ENCODE measurements around the gene SMIM28.
A peak's percentile ranks its signal among the peaks of the same experiment; 100 is the strongest.

The SMIM28 gene

DNA sequence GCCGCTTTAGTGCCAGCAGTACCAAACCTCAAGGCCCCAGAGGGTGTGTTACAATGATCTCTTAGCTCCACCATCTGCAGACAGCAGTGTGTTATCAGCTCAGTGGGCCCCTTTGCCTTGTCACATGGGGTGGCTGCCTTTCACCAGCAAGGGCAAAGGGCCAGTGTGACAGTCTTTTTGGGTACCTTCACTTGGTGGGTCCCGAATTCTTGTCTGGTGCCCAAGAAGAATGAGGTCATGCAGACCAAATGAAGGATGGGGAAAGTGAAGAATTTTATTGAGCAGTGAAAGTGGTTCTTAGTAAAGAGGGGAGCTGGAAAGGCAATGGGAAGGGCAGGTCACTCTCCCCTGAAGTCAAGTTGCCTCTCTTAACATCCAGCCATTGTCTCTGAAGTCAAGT lies 2.9 kb upstream of the SMIM28 start:
- DNase-seq = no peak

DNA sequence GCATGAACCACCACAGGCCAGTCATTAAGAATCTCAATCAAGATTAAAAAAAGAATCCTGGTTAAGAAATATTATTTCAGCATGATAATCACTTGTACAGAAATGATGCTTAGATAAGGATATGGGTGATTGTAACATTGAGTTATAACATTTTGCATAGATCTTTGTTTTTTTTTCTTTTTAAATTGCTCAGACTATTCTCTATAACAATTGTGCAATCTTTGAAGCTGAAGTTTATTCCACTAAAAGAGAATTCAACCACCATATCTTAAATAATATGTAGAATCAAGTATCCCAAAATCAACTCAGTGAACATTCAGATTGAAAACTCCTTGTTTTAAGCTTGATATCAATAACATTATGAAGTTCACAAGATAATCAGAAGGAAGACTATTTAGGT lies 663 bp upstream of the SMIM28 start:
- no peak for DNase-seq

DNA sequence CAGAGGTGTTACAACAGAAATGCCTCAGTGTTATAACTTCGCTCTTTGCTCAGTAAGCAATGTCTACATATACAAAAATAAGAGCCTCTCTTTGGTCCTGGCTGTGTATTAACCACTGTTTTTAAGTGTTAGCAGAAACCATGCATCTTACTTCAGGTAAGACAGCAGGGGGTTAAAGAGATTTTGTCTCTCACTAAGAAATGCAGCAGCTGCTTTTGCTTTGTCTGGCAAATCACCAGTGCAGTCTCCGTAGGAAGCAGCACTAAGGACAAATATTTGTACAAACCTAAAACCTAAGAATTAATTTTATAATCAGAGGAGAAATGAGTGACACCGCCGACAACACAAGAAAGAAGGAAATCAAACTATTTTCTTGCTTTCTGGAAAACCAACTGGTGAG lies 758 bp downstream of the SMIM28 start:
- DNase-seq = no peak

DNA sequence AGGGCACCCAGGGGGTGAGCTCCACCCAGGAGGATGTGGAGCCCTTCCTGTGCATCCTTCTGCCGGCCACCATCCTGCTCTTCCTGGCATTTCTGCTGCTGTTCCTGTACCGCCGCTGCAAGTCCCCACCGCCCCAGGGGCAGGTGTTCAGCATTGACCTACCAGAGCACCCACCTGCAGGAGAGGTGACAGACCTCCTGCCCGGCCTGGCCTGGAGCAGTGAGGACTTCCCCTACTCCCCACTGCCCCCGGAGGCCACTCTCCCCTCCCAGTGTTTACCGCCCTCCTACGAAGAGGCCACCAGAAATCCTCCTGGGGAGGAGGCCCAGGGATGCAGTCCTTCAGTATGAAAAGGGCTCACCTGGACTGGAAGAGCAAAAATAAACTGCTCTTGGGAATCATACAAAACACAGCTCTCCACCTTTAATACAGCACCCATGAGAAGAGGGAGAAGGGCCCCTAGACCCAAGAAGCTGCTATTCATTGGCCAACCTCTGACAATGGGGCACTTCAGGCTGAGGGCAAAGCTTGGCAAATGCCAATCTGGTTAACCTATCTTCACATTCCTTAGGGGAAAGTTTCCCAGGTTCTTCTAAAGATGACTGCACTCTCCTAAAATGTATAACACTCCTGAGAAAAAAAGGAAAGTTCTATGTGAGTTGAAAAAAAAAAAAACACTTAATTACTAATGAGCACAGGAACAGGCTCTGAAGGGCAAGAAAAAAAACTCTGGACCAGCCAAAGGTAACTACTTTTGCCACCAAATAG lies 5.0 kb downstream of the SMIM28 start:
- DNase-seq = no peak

DNA sequence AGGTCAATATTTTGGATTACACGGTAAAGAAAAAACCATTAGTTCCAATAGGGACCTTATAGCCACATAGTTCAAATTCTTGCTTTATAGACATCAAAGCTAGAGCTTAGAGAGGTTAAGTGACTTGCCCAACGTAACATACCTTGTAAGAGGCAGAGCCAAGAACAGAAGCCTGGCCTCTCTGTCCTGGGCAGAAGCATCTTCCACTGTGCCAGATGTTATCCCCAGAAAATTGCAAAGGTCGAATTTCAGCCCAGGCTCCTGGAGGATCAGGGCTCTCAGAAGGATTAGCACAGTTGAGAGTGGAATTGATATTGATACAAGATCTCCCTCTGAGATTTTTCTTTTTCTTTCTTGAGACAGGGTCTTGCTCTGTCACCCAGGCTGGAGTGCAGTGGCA lies 6.1 kb downstream of the SMIM28 start:
- DNase-seq = no peak

DNA sequence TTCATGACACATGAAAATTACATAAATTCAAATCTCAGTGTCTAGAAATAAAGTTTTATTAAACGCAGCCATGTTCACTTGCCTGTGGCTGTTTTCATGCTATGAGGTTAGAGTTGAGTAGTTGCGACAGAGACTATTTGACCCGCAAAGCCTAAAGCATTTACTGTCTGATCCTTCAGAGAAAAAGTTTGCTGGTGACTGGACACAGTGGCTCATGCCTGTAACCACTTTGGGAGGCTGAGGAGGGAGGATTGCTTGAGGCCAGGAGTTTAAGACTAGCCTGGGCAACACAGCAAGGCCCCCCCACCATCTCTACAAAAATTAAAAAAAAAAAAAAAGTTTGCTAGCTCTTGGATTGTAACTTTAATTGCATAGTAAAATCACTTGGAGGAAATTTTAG lies 9.2 kb downstream of the SMIM28 start:
- no peak for DNase-seq

DNA sequence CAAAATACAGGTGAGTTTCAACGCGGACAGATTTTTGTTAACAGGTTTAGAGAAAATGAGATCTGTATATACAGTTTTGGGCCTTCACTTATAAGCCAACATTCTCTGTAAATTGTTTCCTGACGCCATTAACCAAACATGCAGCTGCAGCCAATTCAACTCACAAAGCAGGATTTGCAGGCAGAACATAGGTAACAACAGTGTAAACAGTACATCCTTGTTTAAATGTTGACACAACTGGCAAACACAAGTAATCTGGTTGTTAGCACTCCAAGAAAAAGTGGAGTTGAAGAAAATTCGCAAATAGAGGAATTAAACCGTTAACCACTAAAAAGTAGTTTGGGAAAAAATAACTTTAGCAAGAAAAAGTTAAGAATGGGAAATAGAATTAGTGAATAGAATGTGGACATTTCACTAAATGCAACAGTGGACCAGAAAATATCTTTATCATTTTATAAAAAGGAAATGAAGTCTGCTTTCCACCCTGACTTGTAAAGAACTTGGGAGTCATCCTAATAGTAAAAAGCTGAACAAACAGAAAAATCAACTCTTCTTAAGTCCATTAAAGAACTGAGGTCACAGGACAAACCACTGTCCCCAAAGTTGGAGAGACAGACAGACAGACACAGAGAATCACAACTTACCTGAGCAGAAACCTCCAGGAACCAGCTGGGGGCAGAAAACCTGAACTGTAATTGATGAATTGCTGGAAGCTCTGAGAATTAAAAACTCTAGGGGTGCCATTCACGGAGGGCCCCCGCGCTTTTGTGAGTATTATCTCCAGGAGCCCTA lies 10.1 kb downstream of the SMIM28 start:
- no peak for DNase-seq

DNA sequence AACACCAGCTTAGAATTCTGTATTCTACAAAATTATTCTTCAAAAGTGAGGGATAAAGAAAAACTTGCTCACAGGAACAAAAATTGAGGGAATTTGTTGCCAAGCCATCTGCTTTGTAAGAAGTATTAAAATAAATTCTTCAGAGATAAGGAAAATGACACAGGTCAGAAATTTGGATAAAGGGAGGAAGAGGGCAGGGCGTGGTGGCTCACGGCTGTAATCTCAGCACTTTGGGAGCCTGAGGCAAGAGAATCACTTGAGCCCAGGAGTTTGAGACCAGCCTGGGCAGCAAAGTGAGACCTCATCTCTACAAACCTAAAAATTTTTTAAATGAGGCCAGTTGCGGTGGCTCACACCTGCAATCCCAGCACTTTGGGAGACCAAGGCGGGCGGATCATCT lies 11.8 kb downstream of the SMIM28 start:
- DNase-seq = no peak

DNA sequence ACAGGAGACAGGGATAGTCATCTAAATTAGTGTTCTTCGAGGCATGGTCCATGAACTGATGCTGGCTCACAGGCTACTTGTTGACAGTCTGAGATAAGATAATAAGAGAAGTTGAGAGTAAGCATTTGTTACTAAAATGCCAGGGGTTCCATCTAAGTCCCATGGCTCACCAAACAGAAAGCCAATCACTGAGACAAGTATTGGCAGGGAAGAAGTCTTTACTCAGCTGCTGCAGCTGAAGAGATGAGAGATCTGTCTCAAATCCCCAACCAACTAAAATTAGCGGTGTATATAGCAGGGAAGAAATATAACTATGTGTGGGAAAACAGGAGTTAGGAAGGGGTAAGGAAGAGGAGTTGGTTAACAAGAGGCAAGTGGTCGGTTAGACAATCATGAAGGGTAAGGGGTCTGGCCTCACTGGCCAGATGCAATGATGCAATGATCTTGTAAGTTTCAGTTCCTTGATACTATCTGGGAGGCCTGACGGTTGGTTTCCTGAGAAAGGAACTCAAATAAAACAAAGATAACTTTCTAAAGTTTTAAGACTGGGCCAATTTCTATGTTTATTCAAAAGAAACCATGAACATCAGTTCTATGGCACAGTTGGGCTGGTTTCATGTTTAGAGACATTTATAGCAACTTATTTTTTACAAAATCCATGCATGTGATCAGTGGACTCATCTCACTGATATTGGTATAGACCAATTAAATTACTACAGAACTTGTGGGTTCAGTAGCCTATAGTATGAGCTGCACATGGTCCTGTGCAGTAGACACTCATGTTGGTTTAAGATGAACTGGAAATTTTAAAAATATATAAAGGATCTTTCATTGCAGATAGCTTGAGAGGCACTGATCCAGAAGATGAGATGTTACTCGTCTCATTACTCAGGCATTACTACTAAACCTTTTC lies 16.4 kb downstream of the SMIM28 start:
- no peak for DNase-seq

DNA sequence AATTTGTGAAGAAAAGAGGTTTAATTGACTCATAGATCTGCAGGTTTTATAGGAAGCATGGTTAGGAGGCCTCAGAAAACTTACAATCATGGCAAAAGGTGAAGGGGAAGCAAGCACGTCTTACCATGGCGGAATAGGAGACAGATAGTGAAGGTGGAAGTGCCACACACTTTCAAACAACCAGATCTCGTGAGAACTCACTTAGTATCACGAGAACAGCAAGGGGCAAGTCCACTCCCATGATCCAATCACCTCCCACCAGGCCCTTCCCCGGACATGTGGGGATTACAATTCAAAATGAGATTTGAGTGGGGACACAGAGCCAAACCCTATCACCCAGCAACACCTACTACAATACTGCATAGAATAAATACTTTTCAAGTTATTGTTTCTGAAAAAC lies 19.0 kb downstream of the SMIM28 start:
- DNase-seq = no peak

DNA sequence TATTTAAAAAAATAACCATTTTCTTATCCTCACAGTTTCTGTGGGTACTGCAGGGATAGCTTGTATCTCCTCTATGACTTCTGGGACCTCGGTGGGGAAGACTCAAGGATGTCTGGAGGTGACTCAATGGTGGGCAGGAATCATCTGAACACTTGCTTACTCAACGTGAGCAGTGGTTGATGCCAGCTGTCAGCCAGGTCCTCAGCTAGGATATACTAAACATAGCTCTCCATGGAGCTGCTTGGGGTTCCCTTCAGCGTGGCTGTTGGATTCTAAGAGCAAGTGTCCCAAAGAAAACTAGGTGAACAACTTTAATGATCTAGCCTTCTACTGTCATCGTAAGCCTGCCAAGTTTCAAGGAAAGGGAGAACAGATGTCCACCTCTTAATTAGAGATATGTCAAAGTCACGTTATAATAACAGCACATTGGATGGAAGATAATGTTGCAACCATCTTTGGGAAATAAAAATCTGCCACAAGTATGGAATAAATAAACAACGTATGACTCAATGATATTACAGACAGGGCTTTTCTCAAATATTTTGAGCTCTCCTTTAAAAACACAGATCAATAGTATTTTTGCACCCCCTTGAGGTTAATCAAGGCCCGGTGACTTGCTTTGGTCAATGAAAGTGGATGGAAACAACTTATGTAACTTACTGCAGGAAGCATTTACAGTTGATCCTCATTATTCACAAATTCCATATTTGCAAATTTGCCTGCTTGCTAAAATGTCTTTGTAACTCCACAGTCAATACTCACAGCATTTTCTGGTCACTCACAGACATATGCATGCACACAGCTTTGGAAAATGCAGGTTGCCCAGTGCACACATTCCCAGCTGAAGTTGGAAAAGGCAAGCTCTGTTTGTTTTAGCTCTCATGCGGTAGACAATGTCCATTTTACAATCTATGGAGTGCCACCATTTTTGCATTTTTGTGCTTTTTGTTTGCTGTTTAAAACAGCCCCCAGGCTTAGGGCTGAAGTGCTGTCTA lies 19.7 kb downstream of the SMIM28 start:
- DNase-seq = no peak

DNA sequence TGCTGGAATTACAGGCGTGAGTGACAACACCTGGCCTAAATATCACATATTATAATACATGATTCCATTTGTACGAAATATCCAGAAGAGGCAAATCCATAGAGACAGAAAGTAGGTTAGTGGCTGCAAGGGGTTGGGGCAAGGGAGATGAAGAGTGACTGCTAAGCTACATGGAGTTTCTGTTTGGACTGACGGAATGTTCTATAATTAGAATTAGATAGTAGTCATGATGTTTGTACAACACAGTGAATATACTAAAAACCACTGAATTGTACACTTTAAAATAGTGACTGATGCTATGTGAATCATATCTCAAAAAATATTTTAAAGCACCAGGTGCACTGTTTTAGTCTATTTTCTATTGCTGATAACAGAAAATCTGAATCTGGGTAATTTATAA lies 22.6 kb downstream of the SMIM28 start:
- no peak for DNase-seq

DNA sequence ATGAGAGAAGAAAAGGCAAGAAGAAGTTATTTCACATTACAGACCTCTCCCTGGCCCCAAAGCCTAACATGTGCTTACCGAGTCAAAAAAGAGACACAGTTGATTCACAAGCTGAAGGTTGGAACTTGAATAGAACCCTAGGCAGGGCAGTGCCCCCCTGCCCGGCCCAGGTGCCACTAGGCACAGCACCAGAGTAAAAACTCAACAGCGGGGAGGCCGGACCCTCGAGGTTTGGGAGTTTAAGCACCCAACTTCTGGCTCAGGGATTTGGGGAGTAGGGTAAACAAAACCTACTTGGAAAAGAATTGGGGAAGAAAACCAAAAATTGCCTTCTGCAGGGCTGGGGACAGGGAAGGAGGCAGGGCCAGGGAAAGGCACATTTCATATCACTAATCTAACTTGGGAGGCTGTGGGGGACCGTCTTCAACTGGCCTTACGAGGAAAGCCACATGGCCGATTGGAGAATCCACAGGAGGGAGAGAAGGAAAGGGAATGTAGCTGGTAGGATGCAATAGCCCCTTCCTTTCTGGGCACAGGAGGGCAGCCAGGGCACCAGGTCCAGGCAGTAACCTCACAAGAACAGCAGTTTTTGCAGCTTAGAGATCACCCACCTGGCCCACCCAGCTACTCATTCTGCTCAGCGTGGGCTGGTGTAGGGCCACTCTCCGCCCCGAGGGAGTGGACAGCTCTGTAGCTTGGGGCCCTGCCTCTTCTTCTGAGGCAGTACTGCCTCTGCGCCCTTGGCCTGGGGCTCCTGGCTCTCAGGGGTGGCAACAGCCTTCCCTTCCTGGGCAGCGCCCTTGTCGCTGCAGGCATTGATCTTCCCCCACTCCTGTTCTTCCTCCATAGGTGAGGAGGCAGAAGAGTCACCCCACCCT lies 24.5 kb downstream of the SMIM28 start:
- no peak for DNase-seq

DNA sequence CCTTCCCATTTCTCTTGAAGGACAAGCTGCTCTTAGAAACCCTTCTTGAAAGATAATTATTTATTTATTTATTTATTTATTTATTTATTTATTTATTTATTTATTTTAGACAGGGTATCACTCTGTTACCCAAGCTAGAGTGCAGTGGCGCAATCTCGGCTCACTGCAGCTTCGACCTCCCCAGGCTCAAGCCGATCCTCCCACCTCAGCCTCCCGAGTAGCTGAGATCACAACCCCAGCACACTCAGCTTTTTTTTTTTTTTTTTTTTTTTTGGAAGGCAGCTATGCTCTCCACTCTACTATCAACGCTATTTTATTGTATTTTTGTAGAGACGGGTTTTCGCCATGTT lies 25.1 kb downstream of the SMIM28 start:
- no peak for DNase-seq

DNA sequence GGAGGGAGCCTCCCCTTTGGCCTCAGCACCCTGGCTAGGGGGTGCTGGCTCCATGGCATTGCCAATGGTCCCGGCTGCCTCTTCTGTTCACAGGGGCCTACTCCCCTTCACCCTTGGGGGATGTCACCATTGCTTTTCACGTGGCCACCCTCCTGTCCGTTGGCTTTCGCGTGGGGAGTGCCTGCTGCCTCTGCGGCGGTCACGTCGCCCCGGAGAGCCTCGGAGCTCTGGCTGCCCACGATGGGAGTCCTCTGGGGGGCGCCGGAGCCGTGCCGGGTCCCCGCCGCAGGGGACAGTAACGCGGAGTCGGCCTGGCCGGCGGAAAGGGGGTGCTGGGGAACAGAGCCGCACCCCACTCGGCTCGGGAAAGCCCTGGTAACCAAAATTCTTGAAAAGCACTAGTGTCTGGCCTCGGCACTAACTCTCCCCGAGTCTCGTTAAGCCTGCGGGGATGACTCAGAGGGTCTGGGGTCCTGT lies 25.7 kb downstream of the SMIM28 start:
- DNase-seq = peak; percentile 20

DNA sequence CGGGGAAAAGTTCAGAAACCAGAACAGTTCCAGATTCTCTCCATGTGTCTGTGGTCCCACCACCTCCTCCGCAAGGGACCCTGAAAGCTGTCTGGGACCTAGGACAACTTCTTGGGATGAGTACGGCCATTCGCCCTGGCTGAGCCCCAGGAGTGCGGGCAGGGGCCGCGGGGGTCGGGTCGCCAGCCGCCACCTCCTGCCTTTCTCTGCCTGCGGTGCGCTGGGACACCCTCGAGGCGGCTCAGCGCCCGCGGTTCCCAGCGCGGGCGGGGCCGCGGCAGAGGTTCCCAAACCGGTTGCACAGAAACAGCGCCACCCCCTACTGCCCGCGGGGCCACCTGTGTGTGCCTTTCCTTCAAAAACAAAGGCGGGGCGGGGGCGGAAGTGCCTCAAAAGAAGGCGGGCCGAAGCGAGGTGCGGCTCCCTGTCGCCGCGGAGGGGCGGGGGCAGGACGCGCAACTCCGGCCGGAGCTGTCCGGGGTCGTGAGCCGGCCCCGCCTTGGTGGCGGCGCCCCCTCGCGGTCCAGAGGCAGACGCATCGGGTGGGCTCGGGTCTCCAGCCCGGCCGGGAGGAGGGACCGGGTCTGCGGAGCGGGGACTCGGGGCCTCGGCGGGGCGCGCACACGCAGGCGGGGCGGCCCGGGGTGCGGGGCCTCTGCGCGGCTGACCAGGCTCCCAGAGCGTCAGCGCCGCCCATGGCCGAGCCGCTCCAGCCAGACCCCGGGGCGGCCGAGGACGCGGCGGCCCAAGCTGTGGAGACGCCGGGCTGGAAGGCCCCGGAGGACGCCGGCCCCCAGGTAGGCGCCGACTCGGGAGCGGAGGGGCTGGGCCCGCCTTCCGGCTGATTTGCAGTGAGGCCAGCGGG lies 26.3 kb downstream of the SMIM28 start, which contains the start of gene HEBP2:
Gene HEBP2 (plus strand): TSS at position 423 of the 865 bp plus-strand sequence. CDS start 273 bp downstream, at position 696.
- peak; percentile 92 for DNase-seq

DNA sequence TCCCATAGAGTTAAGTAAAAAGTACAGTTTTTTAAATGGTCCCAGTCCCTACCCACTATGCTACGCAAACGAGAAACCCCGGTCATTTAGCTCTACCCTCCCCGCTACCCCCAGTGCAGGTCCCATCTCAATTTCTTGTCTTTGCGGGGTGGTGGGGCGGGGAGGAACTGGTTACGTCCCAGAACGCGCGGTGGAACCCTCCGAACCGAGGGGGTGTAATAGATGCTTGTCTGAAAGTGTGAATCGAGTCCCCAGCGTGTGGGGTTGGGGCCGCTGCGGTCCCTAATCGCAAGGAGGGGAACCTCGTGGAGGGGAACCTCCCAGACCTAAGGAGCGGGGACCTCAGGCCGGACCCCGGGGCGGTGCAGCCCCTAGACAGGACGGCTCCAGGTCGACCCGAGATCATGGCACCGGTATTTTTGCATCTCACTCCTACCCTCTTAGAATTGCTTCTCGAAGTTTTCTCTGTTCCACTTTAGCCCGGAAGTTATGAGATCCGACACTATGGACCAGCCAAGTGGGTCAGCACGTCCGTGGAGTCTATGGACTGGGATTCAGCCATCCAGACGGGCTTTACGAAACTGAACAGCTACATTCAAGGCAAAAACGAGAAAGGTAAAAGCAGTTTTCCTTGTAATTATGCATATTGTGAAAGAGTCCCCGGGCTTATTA lies 27.1 kb downstream of the SMIM28 start:
- no peak for DNase-seq

DNA sequence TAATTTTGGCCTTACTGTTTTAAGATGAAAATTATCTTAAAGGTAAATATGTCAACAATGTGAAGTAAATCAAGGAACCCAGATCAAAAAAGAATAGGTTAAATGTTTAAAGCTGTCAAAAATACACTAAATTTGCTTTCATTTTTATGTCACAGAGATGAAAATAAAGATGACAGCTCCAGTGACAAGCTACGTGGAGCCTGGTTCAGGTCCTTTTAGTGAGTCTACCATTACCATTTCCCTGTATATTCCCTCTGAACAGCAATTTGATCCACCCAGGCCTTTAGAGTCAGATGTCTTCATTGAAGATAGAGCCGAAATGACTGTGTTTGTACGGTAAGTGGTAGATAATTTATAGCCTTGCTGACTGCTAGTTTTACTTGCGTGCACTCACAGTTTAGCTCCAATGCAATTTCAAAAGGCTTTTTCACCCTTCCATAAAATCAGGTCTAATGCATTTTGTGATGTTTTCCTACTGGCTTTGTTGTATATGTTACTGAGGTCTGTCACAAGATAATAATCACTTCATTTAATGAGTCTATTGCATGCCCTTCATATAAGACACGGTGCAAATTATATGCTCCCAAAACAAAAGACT lies 28.2 kb downstream of the SMIM28 start:
- DNase-seq = no peak

DNA sequence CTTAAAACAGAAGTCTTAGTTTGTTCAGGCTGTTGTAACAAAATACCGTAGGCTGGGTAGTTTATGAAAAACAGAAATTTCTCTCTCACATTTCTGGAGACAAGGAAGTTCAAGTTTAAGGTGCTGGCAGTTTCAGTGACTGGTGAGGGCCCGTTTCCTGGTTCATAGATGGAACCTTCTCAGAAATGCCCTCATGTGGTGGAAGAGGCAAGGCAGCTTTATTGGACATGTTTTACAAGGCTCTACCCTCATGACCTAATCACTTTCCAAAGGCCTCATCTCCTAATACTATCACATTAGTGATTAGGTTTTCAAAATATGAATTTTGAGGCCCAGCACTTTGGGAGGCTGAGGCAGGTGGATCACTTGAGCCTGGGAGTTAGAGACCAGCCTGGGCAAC lies 28.7 kb downstream of the SMIM28 start:
- no peak for DNase-seq

All from stimulated activated CD4-positive, alpha-beta T cell treated with anti-CD3 and anti-CD28 coated beads, Interleukin-1b, Interleukin-23, amount 100 ng/mL, for 48 hours (primary cell).